Stimulated activated CD4-positive, alpha-beta T cell treated with anti-CD3 and anti-CD28 coated beads, Interleukin-15, amount 100 ng/mL, for 24 hours (primary cell): ENCODE measurements around the gene ABHD3.
"Not testable (repeated sequence)": the region's sequence is repeated elsewhere in the genome, so short reads cannot be mapped to it uniquely, and the experiment has no call there.

ENCODE experiments used
- DNase-seq: peaks from one replicate; pipeline ENCODE4 v3.0.0-alpha.2; 2020

The ABHD3 gene, protein sequence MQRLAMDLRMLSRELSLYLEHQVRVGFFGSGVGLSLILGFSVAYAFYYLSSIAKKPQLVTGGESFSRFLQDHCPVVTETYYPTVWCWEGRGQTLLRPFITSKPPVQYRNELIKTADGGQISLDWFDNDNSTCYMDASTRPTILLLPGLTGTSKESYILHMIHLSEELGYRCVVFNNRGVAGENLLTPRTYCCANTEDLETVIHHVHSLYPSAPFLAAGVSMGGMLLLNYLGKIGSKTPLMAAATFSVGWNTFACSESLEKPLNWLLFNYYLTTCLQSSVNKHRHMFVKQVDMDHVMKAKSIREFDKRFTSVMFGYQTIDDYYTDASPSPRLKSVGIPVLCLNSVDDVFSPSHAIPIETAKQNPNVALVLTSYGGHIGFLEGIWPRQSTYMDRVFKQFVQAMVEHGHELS

DNA sequence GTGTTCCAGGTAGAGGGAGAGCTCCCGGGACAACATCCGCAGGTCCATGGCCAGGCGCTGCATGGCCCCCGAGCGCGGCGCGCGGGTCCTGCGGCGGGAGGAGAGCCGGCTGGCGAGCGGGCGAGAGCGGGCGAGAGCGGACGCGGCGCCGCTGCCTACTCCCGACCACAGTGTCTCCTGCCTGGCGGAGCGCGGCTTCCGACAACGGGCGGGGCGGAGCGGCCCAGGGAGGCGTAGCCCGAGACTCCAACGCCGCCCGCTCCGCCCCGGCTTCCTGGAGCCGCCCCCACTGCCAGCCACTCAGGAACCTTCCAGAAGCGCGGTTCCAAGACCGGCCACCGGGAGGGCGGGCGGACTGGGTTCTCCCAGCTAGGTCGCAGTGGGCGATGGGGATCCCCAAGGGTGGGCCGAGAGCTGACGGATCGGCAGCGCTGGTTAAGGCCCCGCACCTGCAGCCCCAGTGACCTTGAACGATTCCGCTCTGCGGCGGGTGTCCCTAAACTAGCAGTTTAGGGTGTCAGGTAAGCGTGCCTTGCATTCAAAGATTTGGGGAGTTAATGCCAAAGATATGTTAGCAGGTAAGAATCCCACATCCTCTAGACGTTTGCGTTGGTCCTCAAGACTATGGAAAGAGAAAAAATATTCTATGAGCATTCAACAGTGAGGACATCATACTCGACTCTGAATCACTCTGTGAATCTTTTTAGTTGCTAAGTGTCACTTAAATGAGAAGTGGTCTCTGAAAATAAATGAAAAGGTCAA, at the start of gene ABHD3:
Gene ABHD3, minus strand, starts transcription at position 172 of the 762 bp plus-strand sequence. Its CDS starts 109 bp downstream, at position 63.
- peak; percentile 93 for DNase-seq

DNA sequence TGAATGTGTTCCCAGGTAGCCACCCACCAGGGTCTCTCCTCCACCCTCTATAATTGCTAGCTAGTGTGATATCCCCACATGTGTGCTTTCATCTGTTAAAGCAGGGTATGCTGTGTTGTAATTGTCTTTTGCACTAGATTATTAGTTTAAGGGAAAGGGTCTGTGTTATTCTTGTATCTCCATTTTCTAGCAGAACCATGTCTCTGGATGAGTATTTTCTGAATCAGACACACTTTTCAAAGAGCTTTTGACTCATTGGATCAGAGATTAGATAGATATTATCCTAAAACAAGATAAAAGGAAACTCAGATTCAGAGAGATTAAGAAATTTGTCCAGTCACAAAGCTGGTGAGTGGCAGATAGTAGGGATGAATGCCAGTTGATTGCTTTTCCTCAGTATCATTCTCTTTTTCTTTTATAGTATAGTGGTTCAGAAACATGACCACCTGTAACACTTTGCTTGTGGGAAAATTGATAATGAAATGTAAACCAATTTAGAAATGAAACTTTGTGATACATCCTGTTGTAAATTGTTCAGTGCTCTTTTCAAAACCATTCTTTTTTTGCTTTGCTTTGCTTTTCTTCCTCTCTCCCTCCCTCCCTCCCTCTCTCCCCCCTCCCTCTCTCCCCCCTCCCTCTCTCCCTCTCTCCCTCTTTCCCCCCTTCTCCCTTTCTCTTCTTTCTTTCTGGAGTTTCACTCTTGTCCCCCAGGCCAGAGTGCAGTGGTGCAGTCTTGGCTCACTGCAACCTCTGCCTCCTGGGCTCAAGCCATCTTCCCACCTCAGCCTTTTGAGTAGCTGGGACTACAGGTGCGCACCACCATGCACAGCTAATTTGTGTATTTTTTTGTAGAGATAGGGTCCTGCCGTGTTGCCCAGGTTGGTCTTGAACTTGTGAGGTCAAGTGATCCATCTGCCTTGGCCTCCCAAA, 43.5 kb upstream of the ABHD3 start:
- DNase-seq, result no peak

DNA sequence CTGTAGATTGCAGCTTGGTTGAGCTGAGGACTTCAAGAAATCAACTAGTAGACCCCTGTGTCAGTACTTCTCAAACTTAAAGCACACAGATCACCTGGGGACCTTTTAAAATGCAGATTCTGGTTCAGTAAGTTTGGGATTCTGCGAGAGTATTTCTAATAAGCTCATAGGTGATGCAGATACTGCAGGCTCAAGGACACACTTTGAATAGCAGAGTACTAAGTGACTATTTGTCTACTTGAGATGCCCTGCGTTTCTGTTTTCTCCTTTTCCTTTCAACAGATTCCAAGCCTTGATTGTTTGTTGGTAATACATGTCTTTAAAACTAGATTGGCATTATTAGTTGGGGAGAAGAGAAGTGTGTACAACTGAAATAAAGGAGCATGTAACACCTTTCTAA, 42.7 kb upstream of the ABHD3 start:
- no peak for DNase-seq

DNA sequence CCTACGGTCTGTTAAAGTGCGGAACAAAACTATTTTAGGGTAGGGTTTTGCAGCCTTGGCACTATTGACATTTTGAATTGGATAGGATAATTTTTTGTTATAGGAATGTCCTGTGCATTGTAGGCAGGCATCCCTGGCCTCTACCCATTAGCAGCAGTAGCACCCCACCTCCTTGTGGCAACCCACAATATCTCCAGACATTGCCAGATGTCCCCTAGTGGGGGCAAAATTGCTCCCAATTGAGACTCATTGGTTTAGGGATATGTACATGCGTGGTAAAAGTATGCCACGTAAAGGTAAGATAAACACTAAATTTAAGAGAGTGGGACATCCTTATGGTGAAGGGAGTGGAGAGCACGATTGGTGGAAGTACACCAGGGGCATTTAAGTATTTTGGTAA, 40.7 kb upstream of the ABHD3 start:
- no peak for DNase-seq

DNA sequence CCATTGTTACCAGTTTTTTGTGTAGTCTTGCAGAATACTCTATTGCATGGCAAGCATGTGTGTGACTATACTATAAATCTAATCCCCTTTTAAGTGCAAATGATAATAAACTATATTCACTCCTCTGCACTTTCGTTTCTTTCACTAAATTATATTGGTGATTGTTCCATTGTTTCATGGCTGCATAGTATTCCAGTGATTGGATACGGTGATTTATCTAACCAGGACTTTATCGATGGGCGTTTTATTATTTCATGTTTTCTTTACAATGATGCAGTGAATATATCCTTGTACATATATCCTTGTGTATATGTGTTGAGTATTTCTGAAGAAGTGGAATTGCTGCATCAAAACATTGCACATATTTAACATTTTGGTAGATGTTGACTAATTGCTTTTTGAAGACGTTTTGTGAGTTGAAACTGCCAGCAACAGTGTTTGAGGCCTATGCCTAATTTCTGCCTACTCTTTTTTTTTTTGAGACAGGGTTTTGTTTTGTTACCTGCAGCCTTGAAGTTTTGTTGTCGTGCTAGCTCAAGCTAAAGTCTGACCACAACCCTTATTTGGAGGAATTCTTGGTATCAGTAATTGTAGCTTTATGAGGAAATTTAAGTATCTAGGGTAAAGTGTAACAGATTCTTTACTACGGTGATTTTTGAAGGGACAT, 38.7 kb upstream of the ABHD3 start:
- DNase-seq, result no peak

DNA sequence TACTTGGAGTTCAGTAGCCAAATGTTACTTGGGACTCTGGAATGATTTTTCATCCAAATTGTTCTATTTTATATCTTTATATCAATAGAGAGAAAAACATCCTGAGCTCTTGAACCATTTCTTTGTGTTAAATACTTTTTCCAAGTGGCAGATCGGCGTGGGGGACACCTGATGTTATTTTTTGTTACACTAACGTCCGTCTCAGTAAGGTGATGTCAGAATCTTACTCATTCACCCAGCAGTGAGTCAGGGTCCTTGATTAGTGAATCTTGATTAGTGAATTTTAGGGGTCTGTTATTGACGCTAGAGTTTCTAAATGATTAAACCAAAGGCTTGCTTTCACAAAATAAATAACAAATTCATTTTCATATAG, 37.7 kb upstream of the ABHD3 start:
- no peak for DNase-seq

DNA sequence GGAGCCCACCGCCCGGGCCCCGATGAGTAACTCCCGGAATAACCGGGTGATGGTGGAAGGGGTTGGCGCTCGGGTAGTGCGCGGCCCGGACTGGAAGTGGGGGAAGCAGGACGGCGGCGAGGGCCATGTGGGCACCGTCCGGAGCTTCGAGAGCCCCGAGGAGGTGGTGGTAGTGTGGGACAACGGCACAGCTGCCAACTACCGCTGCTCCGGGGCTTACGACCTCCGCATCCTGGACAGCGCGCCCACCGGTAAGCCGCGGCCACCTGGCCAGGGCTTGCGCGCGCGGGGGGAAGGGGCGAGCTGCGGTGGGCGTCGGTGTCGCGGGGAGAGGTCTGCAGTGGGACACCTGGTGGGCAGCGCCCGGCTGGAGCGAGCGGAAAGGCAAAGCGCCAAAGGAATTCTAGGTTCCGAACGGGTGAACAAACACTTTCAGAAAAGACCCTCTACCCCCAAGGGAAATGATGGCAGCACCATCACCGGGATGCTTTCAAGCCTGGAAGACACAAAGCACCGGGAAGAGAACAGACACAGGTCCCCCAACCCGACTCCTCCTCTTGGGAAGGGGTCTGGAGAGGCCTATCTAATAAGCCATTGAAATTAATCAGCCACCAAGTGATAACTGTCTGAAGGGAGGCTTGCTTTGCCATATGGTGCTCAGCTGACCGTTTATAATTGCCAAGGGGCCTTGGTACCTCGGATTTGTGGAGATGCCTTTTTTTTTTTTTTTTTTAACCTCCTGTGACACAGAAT, 37.2 kb upstream of the ABHD3 start:
- peak; percentile 44 for DNase-seq

DNA sequence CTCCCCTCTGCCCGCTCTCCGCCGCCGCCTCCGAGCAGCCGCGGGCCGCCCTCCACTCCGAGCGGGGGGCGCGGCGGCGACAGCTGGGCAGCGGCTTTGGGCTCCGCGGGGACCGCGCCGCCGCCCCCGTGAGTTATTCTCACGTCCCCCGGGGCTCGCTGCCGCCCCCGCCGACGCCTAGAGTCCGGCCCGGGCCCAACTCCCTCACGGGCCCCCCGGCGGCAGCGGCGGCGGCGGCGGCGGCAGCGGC, 36.7 kb upstream of the ABHD3 start:
- DNase-seq, result no peak

DNA sequence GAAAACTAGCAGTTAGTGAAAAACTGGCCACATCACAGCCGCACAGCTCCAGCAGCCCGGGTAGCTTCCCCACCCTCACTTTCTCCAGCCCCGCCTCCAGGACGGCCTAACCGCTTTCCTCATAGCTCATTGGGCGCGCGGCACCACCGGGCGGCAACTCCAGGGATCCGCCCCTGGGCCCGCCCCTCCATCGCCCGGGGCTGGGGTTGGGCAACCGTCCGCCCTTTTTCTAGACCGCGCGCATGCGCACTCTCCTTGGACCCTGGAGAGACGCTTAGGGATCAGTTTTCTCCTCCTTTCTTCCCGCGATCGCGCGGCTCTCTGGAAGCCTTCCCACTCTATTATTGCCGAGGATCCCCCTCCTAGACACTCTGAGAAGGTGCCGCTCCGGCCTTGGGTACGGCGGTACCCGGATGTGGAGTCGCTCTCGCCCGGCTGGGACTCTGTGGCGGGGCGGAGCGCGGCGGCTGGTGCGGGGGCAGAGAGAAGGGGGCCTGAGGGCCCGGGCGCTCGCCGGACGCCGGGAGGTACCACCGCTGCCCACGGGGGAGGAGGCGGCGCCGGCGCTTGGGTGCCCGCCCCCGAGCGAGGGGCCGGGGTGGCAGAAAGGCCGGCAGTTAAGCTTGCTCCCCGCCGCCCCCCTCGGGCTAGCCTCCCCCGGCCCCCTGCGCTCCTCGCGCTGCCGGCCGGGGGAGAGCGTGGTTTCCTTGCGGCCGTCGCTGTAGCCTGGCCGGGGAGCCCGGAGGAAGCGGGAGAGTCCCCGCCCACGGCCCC, 36.2 kb upstream of the ABHD3 start, which contains the start of gene MIB1:
Gene MIB1, plus strand, starts transcription at position 255 of the 774 bp plus-strand sequence. CDS start 792 bp downstream, outside the sequence.
- peak; percentile 99 for DNase-seq

DNA sequence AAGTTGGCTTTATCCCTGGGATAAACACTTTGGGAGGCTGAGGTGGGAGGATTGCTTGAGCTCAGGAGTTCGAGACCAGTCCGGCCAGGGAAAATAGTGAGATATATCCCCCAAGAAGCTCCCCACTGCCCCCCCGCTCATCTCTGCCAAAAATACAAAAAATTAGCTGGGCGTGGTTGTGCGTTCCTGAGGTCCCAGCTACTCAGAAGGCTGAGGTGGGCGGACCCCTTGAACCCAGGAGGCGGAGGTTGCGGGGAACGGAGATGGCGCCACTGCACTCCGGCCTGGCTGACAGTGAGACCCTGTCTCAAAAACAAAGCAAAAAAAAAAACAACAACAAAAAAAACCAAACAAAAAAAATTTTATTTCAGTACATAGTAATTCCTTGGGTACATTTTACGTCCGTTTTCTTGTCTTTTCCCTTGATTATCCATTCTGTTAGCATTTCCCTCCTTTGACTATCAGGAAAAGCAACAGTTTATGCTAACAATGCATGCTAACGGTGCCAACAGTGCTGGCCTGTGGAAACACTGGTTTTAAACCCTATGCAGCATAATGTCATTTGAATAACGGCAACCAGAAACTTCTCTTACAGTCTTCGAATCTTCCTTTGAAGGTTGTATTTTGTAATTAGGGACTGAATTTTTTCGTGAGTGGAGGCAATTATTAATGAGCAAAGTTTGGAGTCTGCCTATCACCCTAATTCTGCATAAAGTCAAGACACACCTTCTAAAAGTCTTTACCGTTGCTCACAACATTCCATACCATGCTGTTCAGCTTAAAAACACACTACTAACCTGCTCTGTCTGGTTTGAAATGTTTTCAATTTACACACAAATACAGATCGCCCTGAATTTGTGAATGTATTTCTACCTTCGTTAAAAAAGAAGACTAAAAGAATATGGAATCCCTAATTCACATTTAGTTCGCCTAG, 35.3 kb upstream of the ABHD3 start:
- DNase-seq, result no peak

DNA sequence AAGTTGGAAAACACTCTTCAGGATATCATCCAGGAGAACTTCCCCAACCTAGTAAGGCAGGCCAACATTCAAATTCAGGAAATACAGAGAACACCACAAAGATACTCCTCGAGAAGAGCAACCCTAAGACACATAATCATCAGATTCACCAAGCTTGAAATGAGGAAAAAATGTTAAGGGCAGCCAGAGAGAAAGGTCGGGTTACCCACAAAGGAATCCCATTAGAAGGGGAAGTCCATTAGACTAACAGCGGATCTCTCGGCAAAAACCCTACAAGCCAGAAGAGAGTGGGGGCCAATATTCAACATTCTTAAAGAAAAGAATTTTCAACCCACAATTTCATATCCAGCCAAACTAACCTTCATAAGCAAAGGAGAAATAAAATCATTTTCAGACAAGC, 32.4 kb upstream of the ABHD3 start:
- not testable (repeated sequence) for DNase-seq

DNA sequence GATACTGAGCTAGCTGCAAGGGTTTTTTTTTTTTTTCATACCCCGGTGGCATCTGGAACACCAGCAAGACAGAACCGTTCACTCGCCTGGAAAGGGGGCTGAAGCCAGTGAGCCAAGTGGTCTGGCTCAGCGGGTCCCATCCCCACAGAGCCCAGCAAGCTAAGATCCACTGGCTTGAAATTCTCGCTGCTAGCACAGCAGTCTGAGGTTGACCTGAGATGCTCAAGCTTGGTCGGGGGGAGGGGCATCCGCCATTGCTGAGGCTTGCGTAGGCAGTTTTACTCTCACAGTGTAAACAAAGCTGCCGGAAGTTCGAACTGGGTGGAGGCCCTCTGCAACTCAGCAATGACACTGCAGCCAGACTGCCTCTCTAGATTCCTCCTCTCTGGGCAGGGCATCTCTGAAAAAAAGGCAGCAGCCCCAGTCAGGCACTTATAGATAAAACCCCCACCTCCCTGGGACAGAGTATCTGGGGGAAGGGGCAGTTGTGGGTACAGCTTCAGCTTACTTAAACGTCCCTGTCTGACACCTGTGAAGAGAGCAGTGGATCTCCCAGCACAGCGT, 31.0 kb upstream of the ABHD3 start:
- DNase-seq, result peak; percentile 50

DNA sequence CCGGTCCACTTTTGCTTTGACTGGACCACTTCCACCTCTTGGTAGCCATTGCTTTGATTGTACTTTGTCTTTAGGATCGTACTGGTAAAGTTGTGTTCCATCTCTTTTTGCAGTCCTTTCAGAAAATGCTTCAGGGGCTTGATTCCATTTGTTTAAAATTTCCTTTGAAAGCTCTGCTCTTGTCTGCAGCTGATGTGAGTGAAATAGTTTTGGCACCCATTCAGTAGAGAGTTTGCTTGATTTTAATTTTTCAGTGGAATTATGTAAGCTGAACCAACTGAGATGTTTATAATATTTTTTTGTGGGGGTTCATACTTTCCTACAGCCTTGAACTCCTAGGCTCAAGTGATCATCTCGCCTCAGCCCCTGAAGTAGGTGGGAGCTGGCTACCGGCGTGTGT, 28.4 kb upstream of the ABHD3 start:
- no peak for DNase-seq

DNA sequence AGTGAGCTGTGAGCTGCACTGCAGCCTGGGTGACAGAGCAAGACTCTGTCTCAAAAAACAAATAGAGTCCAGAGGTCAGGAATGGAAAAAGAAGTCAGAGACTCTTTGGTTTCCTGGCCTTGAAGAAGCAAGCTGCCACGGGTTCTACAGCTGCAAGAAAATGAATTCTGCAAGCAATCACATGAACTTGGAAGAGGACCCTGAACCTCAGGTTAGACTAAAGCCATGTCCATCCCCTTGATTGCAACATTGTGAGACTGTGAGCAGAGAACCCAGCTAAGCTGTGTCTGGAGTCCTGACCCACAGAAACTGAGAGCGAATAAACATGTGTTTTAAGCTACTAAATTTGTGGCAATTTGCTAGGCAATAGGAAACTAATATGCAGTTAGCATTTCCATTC, 23.1 kb upstream of the ABHD3 start:
- DNase-seq, result no peak

DNA sequence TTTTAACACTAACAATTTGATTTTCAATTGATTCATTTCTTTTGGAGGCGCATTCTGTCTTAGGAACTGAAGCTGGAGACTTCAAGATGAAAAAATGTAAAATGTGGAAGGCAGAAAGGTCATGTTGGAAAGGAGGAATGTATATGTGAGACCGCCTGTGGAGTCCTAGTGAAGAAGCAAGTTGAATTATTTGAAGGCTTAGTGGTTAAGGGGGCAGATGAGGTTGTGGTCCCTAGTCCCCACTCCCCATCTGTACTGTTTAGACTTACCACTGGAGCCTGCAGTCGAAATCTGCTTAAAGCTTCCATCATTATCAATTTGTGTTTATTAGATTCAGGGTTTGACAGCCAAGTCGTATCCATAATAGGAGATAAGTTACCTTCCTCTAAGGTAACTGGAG, 20.6 kb upstream of the ABHD3 start:
- no peak for DNase-seq

DNA sequence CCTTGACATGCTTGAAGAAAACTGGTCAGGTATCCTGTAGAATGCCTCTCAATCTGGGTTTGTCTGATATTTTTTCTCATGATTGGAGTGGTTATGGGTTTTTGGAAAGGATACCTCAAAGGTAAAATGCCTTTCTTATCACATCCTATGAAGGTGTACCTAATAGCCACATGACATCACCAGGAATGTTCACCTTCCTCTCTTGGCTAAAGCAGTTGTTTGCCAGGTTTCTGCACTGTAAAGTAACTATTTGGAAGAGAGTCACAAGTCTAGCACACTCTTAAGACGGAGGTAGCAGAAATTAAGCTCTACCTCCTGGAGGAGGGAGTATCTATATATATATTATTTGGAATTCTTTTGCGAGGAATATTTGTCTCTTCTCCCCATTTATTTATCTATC, 18.1 kb upstream of the ABHD3 start:
- no peak for DNase-seq

DNA sequence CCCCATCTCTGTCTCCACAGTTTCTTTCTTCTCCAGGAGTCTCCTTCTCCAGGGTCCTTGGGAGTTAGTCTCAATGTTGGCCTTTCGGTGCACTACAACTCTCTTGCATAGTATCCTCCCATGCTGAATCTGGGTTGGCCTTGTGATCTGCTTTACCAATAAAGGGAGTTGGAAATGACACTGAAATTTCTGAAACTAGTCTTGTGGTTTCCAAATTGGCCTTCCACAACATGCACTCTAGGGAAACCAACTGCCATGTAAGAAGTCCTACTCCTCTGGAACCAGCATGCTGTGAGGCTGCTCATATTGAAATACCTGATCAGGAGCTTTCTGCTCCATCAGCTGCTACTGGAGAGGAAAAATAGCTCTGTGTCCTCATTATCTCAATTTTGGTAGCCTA, 9.9 kb upstream of the ABHD3 start:
- DNase-seq, result no peak

DNA sequence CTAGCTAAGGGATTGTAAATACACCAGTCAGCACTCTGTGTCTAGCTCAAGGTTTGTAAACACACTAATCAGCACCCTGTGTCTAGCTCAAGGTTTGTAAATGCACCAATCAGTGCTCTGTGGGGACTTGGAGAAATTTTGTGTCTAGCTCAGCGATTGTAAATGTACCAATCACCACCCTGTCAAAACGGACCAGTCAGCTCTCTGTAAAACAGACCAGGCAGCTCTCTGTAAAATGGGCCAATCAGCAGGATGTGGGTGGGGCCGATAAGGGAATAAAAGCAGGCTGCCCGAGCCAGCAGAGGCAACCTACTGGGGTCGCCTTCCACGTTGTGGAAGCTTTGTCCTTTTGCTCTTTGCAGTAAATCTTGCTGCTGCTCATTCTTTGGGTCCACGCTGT, 2.6 kb upstream of the ABHD3 start:
- DNase-seq, result not testable (repeated sequence)

DNA sequence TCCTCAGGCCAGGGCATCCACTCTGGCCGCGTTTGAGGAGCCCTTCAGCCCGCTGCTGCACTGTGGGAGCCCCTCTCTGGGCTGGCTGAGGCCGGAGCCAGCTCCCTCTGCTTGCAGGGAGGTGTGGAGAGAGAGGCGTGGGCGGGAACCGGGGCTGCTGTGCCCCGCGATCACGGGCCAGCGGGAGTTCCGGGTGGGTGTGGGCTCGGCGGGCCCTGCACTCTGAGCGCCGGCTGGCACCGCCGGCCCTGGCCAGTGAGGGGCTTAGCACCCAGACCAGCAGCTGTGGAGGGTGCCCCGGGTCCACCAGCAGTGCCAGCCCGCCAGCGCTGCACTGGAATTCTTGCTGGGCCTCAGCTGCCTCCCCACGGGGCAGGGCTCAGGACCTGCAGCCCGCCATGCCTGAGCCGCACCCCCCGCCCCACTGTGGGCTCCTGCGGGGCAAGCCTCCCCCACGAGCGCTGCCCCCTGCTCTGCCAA, 1.9 kb upstream of the ABHD3 start:
- no peak for DNase-seq
